Activated CD4-positive, alpha-beta T cell treated with anti-CD3 and anti-CD28 coated beads, Interleukin-2, amount 50 U/mL, for 16 hours (primary cell): ENCODE results near the gene TBX15.
"Not testable (repeated sequence)": the region's sequence is repeated elsewhere in the genome, so short reads cannot be mapped to it uniquely, and the experiment has no call there.

Source experiments
- DNase-seq: peaks from one replicate; pipeline ENCODE4 v3.0.0-alpha.2; 2020

TBX15 gene

DNA sequence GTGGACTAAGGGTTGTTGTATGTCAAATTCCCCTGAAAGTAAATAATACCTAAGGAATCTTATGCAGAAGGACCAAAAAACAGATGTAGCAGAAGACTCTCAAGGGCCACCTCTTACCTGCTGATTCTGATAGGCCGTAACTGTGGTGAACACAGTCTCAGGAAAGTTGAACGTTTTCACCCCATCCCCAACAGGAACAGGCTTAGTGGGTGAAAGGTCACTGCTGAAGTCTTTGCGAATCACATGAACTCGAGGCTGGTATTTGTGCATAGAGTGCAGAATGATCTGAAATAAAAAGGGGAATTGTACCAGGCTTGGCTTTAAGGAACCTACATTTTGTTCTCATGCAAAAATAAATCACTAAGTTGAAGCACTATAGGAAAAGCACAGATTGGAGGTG is 64.8 kb downstream of the TBX15 start:
- no peak for DNase-seq

GRCh38 chr1:118921994-118922393 is 66.1 kb downstream of the TBX15 start:
- DNase-seq, result no peak

GRCh38 chr1:118920124-118920717 is 67.9 kb downstream of the TBX15 start:
- no peak for DNase-seq

GRCh38 chr1:118918940-118919259 is 69.2 kb downstream of the TBX15 start:
- no peak for DNase-seq

- no peak for DNase-seq
Observed at GRCh38 chr1:118918230-118918939, 69.8 kb downstream of the TBX15 start.

DNA sequence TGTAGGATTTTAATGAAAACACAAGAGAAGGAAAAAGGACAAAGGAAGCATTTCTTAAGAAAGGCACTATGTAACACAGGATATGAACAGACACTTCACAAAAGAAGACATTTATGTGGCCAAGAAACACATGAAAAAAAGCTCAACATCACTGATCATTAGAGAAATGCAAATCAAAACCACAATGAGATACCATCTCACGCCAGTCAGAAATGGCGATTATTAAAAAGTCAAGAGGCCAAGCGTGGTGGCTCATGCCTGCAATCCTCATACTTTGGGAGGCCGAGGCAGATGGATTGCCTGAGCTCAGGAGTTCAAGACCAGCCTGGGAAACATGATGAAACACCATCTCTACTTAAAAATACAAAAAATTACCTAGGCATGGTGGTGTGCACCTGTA is 71.8 kb downstream of the TBX15 start:
- DNase-seq, result not testable (repeated sequence)

- no peak for DNase-seq
Observed at GRCh38 chr1:118914379-118915161, 73.6 kb downstream of the TBX15 start.

- no peak for DNase-seq
Observed at GRCh38 chr1:118913818-118914217, 74.3 kb downstream of the TBX15 start.

DNA sequence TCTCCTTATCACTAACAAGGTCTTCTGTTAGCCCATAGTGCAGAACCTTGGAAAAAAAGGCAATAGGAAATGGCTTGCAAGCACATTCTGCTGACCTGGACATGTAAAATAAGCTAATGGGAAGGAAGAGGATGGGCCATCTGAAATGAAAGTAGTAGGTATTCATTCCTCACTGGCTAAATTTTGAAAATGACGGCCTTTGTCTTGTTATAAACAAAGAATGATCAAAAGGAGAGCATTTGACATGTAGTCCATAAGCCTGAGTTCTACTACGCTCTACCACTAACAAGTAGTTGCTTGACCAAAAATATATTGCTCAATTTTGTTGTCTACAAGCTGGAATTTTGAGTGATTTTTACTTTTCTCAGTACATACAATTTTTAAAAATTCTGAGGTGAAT is 75.6 kb downstream of the TBX15 start:
- DNase-seq, result no peak

- DNase-seq, result no peak
Observed at GRCh38 chr1:118911571-118911970, 76.6 kb downstream of the TBX15 start.

GRCh38 chr1:118907466-118907865 is 80.7 kb downstream of the TBX15 start:
- DNase-seq, result no peak

DNA sequence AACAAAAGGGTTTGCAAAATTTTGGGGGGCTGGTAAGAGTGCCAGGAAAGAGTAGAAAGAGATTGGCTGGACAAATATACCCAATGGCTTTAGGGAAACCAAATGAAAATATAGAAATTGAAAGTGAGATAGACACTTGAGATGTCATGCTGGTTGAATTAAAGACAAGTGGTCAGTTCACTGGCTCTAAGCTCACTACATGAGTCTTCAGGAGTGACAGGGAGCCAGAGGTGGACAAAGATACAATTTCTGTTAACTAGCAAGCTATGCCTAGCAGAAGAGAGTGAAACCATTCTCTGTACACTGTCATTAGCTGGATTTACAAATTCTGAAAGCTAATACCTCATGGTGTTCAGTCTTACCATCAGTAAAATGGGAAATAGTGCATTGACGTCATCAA is 82.5 kb downstream of the TBX15 start:
- no peak for DNase-seq

DNA sequence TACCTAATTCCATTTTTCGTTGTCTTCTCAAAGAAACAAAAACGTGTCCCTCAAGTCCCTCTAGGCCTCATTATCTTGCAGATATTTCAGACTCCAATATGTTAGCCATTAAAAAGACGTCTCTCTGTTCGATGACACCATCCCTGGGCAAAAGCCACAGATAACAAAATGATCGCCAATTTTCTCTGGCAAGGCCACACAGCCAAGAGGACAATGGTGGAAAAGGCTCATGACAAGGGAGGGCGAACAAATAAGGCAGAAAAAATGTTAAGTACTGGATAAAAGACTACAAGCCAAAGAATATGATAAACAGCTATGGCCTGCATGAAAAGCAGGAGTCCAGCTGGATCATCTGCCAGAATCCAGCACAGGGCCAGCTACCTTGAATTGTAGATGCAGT is 82.9 kb downstream of the TBX15 start:
- DNase-seq, result no peak

GRCh38 chr1:118902711-118903191 is 85.4 kb downstream of the TBX15 start:
- DNase-seq, result no peak

DNA sequence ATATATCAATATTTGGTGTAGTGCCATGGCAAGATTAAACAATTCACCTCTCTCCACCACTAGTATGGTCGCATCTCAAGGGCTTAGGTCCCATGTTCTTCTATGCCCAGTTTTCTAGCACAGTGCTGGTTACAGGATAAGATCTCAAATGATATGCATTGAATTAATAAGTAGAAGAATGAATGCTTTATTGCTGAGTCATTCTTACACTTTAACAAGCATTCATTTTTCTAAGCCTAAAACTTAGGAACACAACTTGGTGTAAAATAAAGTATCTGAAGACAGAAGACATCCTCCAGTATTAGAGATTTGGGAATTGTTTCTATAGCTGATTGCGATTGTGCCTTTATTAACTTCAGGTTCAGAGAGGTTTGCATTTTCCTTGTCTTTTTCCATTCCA is 85.8 kb downstream of the TBX15 start:
- DNase-seq, result no peak

- no peak for DNase-seq
Observed at GRCh38 chr1:118900643-118901440, 87.3 kb downstream of the TBX15 start.

GRCh38 chr1:118899340-118899739 is 88.8 kb downstream of the TBX15 start:
- DNase-seq, result no peak

GRCh38 chr1:118898712-118899111 is 89.4 kb downstream of the TBX15 start:
- no peak for DNase-seq

DNA sequence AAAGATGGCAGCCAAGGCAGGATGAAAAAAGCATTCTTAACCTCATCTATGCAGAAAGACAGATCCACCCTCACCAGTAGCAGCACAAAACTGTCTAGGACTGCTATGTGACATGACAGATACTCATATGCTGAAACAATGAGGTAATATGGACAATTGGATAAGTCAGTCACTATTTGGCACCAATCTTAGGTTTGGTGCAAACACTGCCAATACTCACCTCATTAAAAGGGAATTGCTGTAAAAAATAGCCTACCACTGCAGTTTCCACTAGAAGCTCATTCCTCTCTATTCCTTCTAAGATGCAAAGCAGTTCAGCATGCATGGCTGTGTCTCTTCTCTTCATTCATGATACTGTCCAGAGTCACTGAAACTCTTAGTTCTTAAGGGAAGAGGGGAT is 91.7 kb downstream of the TBX15 start:
- DNase-seq, result no peak

GRCh38 chr1:118894836-118895235 is 93.3 kb downstream of the TBX15 start:
- no peak for DNase-seq

GRCh38 chr1:118890851-118891384 is 97.2 kb downstream of the TBX15 start:
- DNase-seq, result no peak

GRCh38 chr1:118884946-118885345 is 103.2 kb downstream of the TBX15 start:
- DNase-seq, result no peak

DNA sequence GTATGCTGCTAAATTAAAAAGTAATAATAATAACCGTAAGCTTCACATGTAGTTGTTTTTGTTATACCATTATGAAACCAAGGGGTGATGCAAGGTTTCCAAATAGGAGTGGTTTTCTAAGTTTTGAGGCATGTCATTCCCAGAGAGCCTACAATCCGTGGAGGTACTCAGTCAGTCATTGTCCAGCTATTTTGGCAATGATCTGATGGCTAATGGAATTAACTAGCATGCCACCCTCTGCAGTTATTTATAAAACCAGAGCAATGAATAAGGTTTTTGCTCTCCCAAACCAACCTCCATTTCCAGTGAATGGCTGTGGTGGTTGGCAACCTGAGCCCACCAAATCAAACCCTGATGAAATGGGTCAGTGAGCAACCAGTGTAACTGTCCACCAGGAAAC is 106.4 kb downstream of the TBX15 start:
- DNase-seq, result no peak
